Right lobe of liver (tissue), 4 donors: Measurements from ENCODE around the gene RPRM.

ENCODE experiments used
- CTCF ChIP-seq, 4 donors: fragments of 200-600 bp in 3 of 4; fragments of 450-650 bp in 1 of 4; IDR thresholded peaks; one replicate each; pipeline versions ENCODE4 v1.5.1 to v1.8.0; 2016 to 2022; ENCODE audit warnings: antibody characterized with exemption in 4 of 4, mild to moderate bottlenecking in 2 of 4
- POLR2A ChIP-seq: fragments of 450-650 bp; IDR thresholded peaks from one replicate; pipeline ENCODE4 v1.6.1; 2017; ENCODE audit warnings: antibody characterized with exemption, mild to moderate bottlenecking
- donor health status: DM: no; HTN: no; CAD: no.
- donor health status: DM: no; HTN: no; CAD: no.
- donor health status: DM: no; HTN: yes; CAD: no.

GRCh38 chr2:153499439-153499838, 20.9 kb upstream of the RPRM start:
- no peak for TF ChIP-seq CTCF (IDR thresholded peaks at IDR 0.05)
- TF ChIP-seq POLR2A = no peak
